Suprapubic skin (tissue), 4 donors: ENCODE measurements around the gene SAMD11.

Experiments
- EP300 ChIP-seq: sonication (generic); formaldehyde crosslinking; IDR thresholded peaks from one replicate; pipeline ENCODE4 v1.6.1; 2017; ENCODE audit warnings: antibody characterized with exemption
- POLR2A ChIP-seq, 2 donors: fragments of 450-650 bp; IDR thresholded peaks; one replicate each; pipeline ENCODE4 v1.6.1; 2017; ENCODE audit warnings: antibody characterized with exemption in 2 of 2, mild to moderate bottlenecking in 2 of 2, moderate library complexity in 2 of 2
- POLR2AphosphoS5 ChIP-seq, 3 donors: sonication (generic); formaldehyde crosslinking; IDR thresholded peaks; one replicate each; pipeline ENCODE4 v1.6.1; 2017; ENCODE audit warnings: antibody characterized with exemption in 3 of 3
- TF ChIP-seq, protein P1 (sequence below), 2 donors: fragments of 200-600 bp in 1 of 2; fragments of 450-650 bp in 1 of 2; sonication (generic) in 1 of 2; IDR thresholded peaks; one replicate each; pipeline ENCODE4 v1.5.1; 2016 to 2019; ENCODE audit warnings: antibody characterized with exemption in 2 of 2, mild to moderate bottlenecking in 1 of 2, moderate library complexity in 1 of 2

- TF ChIP-seq, protein P1, sequence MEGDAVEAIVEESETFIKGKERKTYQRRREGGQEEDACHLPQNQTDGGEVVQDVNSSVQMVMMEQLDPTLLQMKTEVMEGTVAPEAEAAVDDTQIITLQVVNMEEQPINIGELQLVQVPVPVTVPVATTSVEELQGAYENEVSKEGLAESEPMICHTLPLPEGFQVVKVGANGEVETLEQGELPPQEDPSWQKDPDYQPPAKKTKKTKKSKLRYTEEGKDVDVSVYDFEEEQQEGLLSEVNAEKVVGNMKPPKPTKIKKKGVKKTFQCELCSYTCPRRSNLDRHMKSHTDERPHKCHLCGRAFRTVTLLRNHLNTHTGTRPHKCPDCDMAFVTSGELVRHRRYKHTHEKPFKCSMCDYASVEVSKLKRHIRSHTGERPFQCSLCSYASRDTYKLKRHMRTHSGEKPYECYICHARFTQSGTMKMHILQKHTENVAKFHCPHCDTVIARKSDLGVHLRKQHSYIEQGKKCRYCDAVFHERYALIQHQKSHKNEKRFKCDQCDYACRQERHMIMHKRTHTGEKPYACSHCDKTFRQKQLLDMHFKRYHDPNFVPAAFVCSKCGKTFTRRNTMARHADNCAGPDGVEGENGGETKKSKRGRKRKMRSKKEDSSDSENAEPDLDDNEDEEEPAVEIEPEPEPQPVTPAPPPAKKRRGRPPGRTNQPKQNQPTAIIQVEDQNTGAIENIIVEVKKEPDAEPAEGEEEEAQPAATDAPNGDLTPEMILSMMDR (IDR thresholded peaks at IDR 0.05) = no peak
- TF ChIP-seq POLR2A (IDR thresholded peaks at IDR 0.05) (no peak), EP300 (no peak), POLR2AphosphoS5 (IDR thresholded peaks at IDR 0.05) (no peak)
Measured at GRCh38 chr1:917076-917459, 6.7 kb upstream of the SAMD11 start.
